Stimulated activated effector memory CD8-positive, alpha-beta T cell treated with anti-CD3 and anti-CD28 coated beads, Interleukin-12 subunit alpha, Interleukin-12 subunit beta, amount 100 ng/mL, for 72 hours (primary cell): Measurements from ENCODE around the gene TBL1Y.
A peak's percentile ranks its signal among the peaks of the same experiment; 100 is the strongest.
"Not testable (repeated sequence)": the region's sequence is repeated elsewhere in the genome, so short reads cannot be mapped to it uniquely, and the experiment has no call there.

Experiments
- ATAC-seq: fragments of 150-1000 bp; cut with Tn5 transposase; 2 replicates; pipeline ENCODE4 v1.10.0; 2021
- DNase-seq, 2 donors: peaks; one replicate each; pipeline ENCODE4 v3.0.0; 2021 to 2022; ENCODE audit warnings: low spot score in 2 of 2
- H3K27ac Mint-ChIP-seq: one replicate; pipeline ENCODE4 v1.8.0; 2022; ENCODE audit warnings: mild to moderate bottlenecking, mixed read lengths
- H3K36me3 Mint-ChIP-seq: one replicate; pipeline ENCODE4 v1.8.0; 2022; ENCODE audit warnings: mild to moderate bottlenecking, mixed read lengths
- H3K4me1 Mint-ChIP-seq: one replicate; pipeline ENCODE4 v1.8.0; 2022; ENCODE audit warnings: mixed read lengths
- H3K4me3 Mint-ChIP-seq: one replicate; pipeline ENCODE4 v1.8.0; 2022; ENCODE audit warnings: mild to moderate bottlenecking, mixed read lengths
- H3K9me3 Mint-ChIP-seq: one replicate; pipeline ENCODE4 v1.8.0; 2022; ENCODE audit warnings: mixed read lengths

The TBL1Y gene

GRCh38 chrY:6910372-6911252 lies at the start of gene TBL1Y:
TSS of gene TBL1Y (plus strand) at chrY:6910697. CDS start at chrY:7025085, 114,388 bp downstream.
- Mint-ChIP-seq H3K36me3 (no peaks in the 10 kb centered on the region), H3K4me3 (peak within 1 kb of the TSS; percentile 46), H3K4me1 (no peaks in the 10 kb centered on the region), H3K27ac (no peak within 1 kb of the TSS), H3K9me3 (no peaks in the 10 kb centered on the region)
- DNase-seq, result peak in 1 of 2 donors; percentile 50
- ATAC-seq, result no peak

GRCh38 chrY:6894496-6894895 lies 16.0 kb upstream of the TBL1Y start:
- Mint-ChIP-seq H3K36me3 (no peaks in the 10 kb centered on the region), H3K9me3 (no peaks in the 10 kb centered on the region), H3K27ac (no peak overlapping the region), H3K4me3 (no peak overlapping the region), H3K4me1 (no peaks in the 10 kb centered on the region)
- ATAC-seq (no peak), DNase-seq (no peak)

GRCh38 chrY:6895236-6895635 lies 15.3 kb upstream of the TBL1Y start:
- Mint-ChIP-seq H3K9me3 (no peaks in the 10 kb centered on the region), H3K4me1 (no peaks in the 10 kb centered on the region), H3K27ac (no peak overlapping the region), H3K4me3 (no peak overlapping the region), H3K36me3 (no peaks in the 10 kb centered on the region)
- ATAC-seq, result no peak
- DNase-seq, result no peak

- H3K4me1 Mint-ChIP-seq, H3K9me3 Mint-ChIP-seq, H3K4me3 Mint-ChIP-seq, ATAC-seq, H3K36me3 Mint-ChIP-seq, DNase-seq, H3K27ac Mint-ChIP-seq: not testable (repeated sequence)
These were observed 8.4 kb upstream of the TBL1Y start for GRCh38 chrY:6902116-6902515.

GRCh38 chrY:6907591-6907990 lies 2.9 kb upstream of the TBL1Y start:
- H3K27ac Mint-ChIP-seq, result no peak overlapping the region

GRCh38 chrY:6908021-6908420 lies 2.5 kb upstream of the TBL1Y start:
- not testable (repeated sequence) for H3K27ac Mint-ChIP-seq, ATAC-seq, H3K4me1 Mint-ChIP-seq, DNase-seq, H3K9me3 Mint-ChIP-seq, H3K4me3 Mint-ChIP-seq, H3K36me3 Mint-ChIP-seq

More at GRCh38 chrY:6907591-6907990, 2.9 kb upstream of the TBL1Y start:
- no peak for ATAC-seq
- H3K4me1 Mint-ChIP-seq, result no peaks in the 10 kb centered on the region
- no peaks in the 10 kb centered on the region for H3K9me3 Mint-ChIP-seq
- H3K4me3 Mint-ChIP-seq, result no peak overlapping the region
- DNase-seq, result no peak
- no peaks in the 10 kb centered on the region for H3K36me3 Mint-ChIP-seq

- Mint-ChIP-seq H3K9me3 (no peaks in the 10 kb centered on the region), H3K36me3 (no peaks in the 10 kb centered on the region), H3K4me1 (no peaks in the 10 kb centered on the region), H3K27ac (no peak overlapping the region), H3K4me3 (peak overlapping the region; percentile 46)
- ATAC-seq (no peak), DNase-seq (peak in 1 of 2 donors; percentile 49)
These were observed 1.4 kb upstream of the TBL1Y start for GRCh38 chrY:6909118-6909521.

- Mint-ChIP-seq H3K4me3 (peak overlapping the region; percentile 46), H3K27ac (no peak overlapping the region), H3K36me3 (no peaks in the 10 kb centered on the region), H3K4me1 (no peaks in the 10 kb centered on the region), H3K9me3 (no peaks in the 10 kb centered on the region)
- DNase-seq, result peak in 1 of 2 donors; percentile 48
- ATAC-seq, result no peak
These were observed 641 bp upstream of the TBL1Y start for GRCh38 chrY:6909856-6910255.

- Mint-ChIP-seq H3K27ac (no peak within 1 kb of the TSS), H3K9me3 (no peaks in the 10 kb centered on the region), H3K4me3 (peak within 1 kb of the TSS; percentile 46), H3K4me1 (no peaks in the 10 kb centered on the region), H3K36me3 (no peaks in the 10 kb centered on the region)
- ATAC-seq (no peak), DNase-seq (no peak)
These were observed 870 bp downstream of the TBL1Y start, which contains the start of gene AMELY for GRCh38 chrY:6911253-6911881. TSS of gene AMELY (minus strand) at chrY:6911752. CDS start at chrY:6872608, 39,144 bp downstream.

- Mint-ChIP-seq H3K36me3 (no peaks in the 10 kb centered on the region), H3K27ac (no peak overlapping the region), H3K9me3 (no peaks in the 10 kb centered on the region), H3K4me3 (no peak overlapping the region), H3K4me1 (no peaks in the 10 kb centered on the region)
- ATAC-seq (no peak), DNase-seq (no peak)
These were observed 2.9 kb downstream of the TBL1Y start for GRCh38 chrY:6913362-6913761.

- Mint-ChIP-seq H3K9me3 (peaks cover 3% of the 10 kb centered on the region), H3K4me1 (no peaks in the 10 kb centered on the region), H3K4me3 (no peak overlapping the region), H3K36me3 (no peaks in the 10 kb centered on the region), H3K27ac (no peak overlapping the region)
- no peak for ATAC-seq
- DNase-seq, result no peak
These were observed 10.6 kb downstream of the TBL1Y start for GRCh38 chrY:6921061-6921460.

GRCh38 chrY:6928265-6928664 lies 17.8 kb downstream of the TBL1Y start:
- no peak for ATAC-seq
- Mint-ChIP-seq H3K36me3 (peaks cover 7% of the 10 kb centered on the region), H3K27ac (no peak overlapping the region), H3K9me3 (no peaks in the 10 kb centered on the region), H3K4me3 (no peak overlapping the region), H3K4me1 (no peaks in the 10 kb centered on the region)
- no peak for DNase-seq

GRCh38 chrY:6929237-6929636 lies 18.7 kb downstream of the TBL1Y start:
- no peaks in the 10 kb centered on the region for H3K9me3 Mint-ChIP-seq
- H3K4me1 Mint-ChIP-seq, result no peaks in the 10 kb centered on the region
- H3K36me3 Mint-ChIP-seq, result peaks cover 7% of the 10 kb centered on the region
- ATAC-seq, result no peak
- no peak overlapping the region for H3K27ac Mint-ChIP-seq
- no peak overlapping the region for H3K4me3 Mint-ChIP-seq
- DNase-seq, result no peak

- Mint-ChIP-seq H3K4me1 (no peaks in the 10 kb centered on the region), H3K4me3 (no peak overlapping the region), H3K9me3 (no peaks in the 10 kb centered on the region), H3K27ac (no peak overlapping the region), H3K36me3 (peaks cover 7% of the 10 kb centered on the region)
- DNase-seq, result no peak
- no peak for ATAC-seq
These were observed 21.4 kb downstream of the TBL1Y start for GRCh38 chrY:6931779-6932396.

GRCh38 chrY:6935497-6935896 lies 25.0 kb downstream of the TBL1Y start:
- Mint-ChIP-seq H3K36me3 (peaks cover 7% of the 10 kb centered on the region), H3K4me3 (no peak overlapping the region), H3K27ac (no peak overlapping the region), H3K9me3 (no peaks in the 10 kb centered on the region), H3K4me1 (no peaks in the 10 kb centered on the region)
- ATAC-seq (no peak), DNase-seq (no peak)
